ENCODE results near the gene MACROD2. TPM values are rescaled to one million over a fixed set of nuclear protein-coding genes. Genes with fewer than 3 reads are reported as not detected.

MACROD2 gene
- polyA plus RNA-seq, 2 of the 4 experiments (the other 2 are of a cell fraction) = 0.96 to 1.3 TPM

- TF ChIP-seq BCL3 (IDR thresholded peaks at IDR 0.05) = no peak
- no peak for TF ChIP-seq ELK1 (IDR thresholded peaks at IDR 0.05; ENCODE audit: low read depth, low read length)
- TF ChIP-seq CEBPB (IDR thresholded peaks at IDR 0.05) = no peak
- TF ChIP-seq NPAS2 (CRISPR knock-in tag; IDR thresholded peaks at IDR 0.05; ENCODE audit: borderline replicate concordance) = no peak
- no peak for TF ChIP-seq FOSB (CRISPR knock-in tag; IDR thresholded peaks at IDR 0.05)
- no peak for TF ChIP-seq HES2 (IDR thresholded peaks at IDR 0.05)
- TF ChIP-seq NR3C1 (IDR thresholded peaks at IDR 0.05) = no peak
- TF ChIP-seq EHF (CRISPR knock-in tag; IDR thresholded peaks at IDR 0.05) = no peak
- no peak for TF ChIP-seq RCOR1 (IDR thresholded peaks at IDR 0.05; ENCODE audit: low read depth, low read length)
- TF ChIP-seq SMC3 (IDR thresholded peaks at IDR 0.05) = no peak
These were observed 347.6 kb downstream of the MACROD2 start (continued) for GRCh38 chr20:14342918-14343317.

GRCh38 chr20:14343491-14344065, 348.3 kb downstream of the MACROD2 start:
- H3K9me3 ChIP-seq = no peaks in the 10 kb centered on the region
- no peak overlapping the region for H3K4me3 ChIP-seq
- no peak for TF ChIP-seq KDM5A (IDR thresholded peaks at IDR 0.05)
- CTCF ChIA-PET = interaction anchor here (1.0 kb wide), 1 partner anchor 10 kb away, joined by 4 read pairs; no protein-coding TSS in a partner anchor
- peaks cover 29% of the 10 kb centered on the region for H3K4me1 ChIP-seq
- peak; percentile 36 for FAIRE-seq
- H3K27ac ChIP-seq = peak overlapping the region in 1 of 2 experiments; percentile 6; a peak in 1 of 6 replicates
- POLR2A ChIA-PET = no interaction called here
- H3K4me2 ChIP-seq = peak overlapping the region; percentile 48
- no peak for DNase-seq (ENCODE audit: low read depth in 1 of 2, low spot score in 1 of 2)
- ATAC-seq = no peak
- WGBS (ENCODE audit: missing lambda C conversion rate) = 86% methylated on average over 2 of the region's 2 CpGs

GRCh38 chr20:14344746-14345145, 349.4 kb downstream of the MACROD2 start:
- Histone ChIP-seq H3K27ac (peak overlapping the region in 1 of 2 experiments; percentile 54; a peak in 3 of 6 replicates), H3K4me2 (peak overlapping the region; percentile 48), H3K4me3 (no peak overlapping the region), H3K9me3 (no peaks in the 10 kb centered on the region), H3K4me1 (peaks cover 29% of the 10 kb centered on the region)
- 10% methylated on average over 1 of the region's 1 CpG for WGBS (ENCODE audit: missing lambda C conversion rate)
- ATAC-seq (peak in 1 of 2 experiments; percentile 57; a peak in 2 of 6 replicates), FAIRE-seq (peak; percentile 72), DNase-seq (ENCODE audit: low read depth in 1 of 2, low spot score in 1 of 2) (peak; percentile 32 to 70)
- ChIA-PET POLR2A (no interaction called here), CTCF (interaction anchor here (0.6 to 0.9 kb wide), 3 partner anchors 10 to 191 kb away, joined by 4 read pairs; no protein-coding TSS in a partner anchor)
- no peak for TF ChIP-seq ZSCAN20 (CRISPR knock-in tag; IDR thresholded peaks at IDR 0.05)
- TF ChIP-seq USF2 (IDR thresholded peaks at IDR 0.05) = no peak
- no peak for TF ChIP-seq CTCF (IDR thresholded peaks at IDR 0.05)
- TF ChIP-seq RAD21 (conservative IDR thresholded peaks at IDR 0.05 in 1 of 2, IDR thresholded peaks at IDR 0.05 in 1 of 2) = no peak
- TF ChIP-seq POLR2AphosphoS2 (conservative IDR thresholded peaks at IDR 0.05; ENCODE audit: low read length) = no peak

All from A549 (cell line).